Fibroblast of skin of right biceps (primary cell): ENCODE results near the gene DPP10.

Experiments used
- DNase-seq: peaks from one replicate; pipeline ENCODE4 v3.0.0-alpha.2; 2013

Gene DPP10

DNA sequence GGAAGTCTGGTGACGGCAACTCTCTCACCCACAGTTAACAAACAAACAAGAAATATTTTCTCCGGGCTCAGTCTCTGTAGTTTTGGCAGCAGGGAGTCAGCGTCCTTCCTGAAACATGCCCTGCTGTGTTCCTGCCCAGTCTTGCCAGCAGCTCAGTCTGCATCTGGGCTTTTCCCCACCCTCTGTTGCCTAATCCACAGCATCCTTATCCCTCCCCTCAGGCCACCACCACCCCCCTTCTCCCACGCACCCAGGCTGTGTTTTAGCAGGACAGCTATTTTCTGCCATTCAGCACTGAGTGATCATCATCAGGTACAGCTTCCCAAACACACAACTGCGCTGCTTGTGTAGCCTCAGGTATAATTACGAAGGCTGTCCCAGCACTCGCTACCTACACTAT, 168.2 kb downstream of the DPP10 start:
- DNase-seq = no peak

DNA sequence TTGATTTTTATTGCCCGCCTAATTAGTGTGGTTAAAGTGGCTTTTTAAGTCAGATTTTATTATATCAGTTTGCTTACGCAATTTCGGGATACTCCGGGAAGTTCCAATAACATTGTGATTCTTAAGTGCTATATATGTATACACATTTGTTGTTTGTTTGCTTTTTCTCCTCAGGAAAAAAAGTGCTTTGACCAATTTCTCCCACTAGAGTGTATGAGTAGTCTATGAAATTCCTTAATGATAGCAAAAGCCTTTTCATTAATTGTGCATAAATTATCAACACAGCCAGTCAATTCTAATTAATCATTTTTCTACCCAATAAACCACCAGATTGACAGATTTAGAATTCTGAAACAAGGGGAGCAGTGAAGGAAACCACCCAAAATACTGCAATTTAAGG, 172.2 kb downstream of the DPP10 start:
- DNase-seq = no peak

DNA sequence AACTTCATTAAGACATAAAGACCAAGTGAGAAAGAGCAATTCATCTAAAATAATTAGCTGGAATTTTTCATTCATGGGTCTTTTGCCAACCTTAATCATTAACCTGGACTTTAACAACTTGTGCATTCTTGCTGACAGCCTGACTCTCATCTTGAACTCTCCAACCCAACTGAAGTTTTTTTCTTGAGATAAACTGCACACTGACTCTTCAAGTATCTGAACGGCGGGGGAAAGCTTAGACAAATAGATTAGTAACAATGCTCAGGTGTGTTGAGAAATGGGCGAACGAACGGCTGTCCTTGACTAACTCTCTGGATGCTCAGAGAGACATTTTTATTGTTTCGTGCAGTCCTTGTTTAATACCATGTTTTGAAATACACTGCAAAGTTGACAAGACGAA, 186.0 kb downstream of the DPP10 start:
- DNase-seq = no peak

DNA sequence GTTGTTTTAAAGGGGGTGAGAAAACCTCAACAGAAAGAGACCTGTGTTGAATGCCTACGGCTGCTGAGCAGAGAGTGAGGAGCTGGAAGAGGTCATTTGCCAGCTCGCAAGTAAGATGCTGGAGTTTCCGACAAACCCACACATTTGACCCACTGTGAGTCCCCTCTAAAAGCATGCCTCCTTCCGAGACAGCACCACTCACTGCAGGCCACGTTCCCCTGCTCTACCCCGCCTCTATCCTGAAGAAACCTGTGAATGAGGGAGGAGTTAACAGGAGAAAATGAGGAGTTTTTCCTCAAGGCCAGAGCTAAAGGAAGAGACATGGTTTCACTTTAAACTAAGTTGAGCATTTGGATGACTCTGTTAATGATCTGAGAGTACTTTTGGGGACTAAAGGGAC, 188.7 kb downstream of the DPP10 start:
- DNase-seq = no peak

DNA sequence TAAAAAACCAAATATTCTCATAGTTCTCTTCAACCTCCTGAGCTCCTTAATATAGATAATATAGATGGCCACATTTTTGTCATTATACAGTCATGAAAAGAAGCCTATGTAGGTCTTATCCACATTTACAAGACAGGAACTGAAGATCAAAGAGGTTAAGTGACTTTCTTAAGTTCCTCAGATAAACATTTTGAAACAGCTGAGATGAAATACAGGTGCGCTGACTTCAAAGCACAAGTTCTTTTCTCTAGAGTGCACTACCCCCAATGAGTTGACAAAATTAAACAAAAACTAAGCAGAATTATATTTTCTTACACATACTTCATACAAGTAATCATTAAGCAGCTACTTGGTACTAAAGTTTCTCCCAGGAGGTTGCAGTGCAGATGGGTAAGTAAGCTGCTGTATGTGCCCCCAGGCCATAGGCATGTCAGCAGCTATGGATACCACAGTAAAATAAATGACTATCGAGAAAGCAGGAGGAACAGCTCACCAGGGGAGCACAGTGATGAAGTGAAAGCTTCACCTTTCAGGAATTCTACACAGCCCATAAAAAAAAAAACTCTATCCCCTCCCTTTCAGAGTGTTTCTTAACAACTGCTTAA, 199.8 kb downstream of the DPP10 start:
- DNase-seq = no peak

DNA sequence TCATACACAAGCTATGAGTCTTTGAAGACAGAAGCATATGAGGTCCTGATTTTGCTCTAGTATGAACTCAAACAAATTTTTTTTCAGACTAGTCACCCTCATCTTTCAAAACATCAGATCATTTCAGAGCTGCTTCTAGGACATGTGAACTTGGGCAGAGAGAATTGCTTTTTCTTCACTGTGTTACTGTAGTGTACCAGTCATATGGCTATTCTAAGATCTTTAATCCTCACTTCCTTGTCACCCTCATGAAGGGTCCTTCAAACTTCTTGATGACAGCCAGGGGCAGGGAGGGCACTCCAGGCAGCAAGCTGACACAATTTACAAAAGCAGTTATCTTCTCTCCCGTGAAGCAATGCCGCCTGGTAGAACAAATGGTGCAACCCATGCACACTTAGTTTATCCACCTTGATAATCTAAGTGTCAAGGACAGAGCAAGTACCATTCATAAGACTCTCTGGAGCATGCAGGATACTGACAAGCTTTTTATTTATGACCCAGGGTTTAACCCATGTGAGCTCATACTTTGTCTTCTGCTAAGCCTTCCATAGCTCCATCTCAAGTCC, 200.6 kb downstream of the DPP10 start:
- DNase-seq = no peak

DNA sequence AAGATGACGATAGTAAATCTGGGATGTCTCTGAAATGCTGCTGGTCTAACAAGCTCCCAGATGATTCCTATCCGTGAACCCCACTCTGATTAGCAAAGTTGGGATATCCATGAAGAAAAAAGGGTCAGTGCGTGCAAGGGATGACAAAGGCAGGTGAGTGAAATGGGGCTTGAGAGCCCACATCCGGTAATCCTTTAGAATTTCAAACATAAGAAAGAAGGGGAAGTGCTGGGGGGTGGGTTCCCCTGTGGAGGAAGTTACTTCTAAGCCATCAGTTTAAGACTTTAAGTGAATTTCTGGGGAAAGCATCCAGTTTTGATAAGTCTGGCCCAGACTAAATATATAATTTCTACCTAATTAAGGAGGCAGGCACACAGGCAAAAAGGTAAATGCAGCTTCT, 209.5 kb downstream of the DPP10 start:
- DNase-seq = no peak

DNA sequence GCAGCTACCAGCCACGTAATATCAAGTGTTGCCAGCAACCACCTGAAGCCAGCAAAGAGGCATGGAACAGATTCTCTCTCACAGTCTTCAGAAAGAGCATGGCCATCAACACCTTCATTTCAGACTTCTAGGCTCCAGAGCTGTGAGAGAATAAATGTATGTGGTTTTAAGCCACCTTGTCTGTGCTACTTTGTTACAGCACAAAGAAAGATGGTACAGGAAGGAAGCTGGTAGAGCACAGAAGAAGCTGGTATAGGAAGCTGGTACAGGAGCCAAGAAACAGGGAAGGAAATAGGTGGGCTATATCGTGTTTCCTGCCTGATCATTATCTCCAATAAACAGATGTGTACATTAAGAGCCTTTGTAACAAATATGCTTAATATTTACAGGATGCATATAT, 217.4 kb downstream of the DPP10 start:
- no peak for DNase-seq

DNA sequence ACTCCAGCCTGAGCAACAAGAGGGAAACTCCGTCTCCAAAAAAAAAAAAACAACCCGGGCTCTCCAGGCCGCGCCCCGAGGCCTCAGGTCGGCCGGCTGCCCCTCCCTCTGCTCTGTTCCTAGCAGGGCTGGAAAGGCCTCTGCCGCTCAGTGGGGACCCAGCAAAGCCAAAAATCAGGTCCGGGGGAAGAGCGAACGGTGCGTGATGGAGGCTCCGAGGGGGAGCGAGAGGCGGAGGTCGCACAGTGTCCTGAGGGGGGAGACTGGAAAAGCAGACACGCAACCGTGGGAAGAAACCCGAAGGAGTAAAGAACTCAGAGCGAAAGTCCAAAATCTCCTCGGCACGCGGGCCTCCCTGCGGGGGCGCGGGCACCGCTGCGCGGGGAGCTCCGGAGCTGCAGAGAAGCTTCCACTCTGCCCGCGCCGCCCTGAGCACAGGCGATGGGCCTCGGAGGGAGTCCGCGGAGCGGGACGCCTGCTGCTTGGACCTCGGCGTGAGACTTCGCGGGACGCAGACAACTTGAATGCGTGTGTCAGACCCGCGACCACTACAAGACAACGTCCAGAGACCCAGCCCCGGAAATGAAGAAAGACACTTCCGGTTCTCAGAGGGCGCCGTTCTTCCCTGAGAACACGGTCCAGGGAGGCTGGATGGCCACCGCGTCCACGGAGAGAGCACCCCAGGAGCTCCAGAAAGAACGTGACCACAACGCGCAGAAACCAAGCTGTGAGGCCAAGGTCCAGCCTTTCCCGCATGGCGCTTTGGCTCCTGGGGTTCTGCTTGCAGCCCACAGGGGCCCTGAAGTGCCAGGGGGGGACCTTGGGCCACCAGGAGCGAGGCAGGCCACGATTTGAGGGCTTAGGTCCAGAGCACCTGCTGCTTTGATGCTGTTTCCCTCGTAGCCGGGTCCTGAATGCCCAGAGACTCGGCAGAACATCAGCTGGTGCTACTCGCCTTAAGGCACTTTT, 219.8 kb downstream of the DPP10 start:
- peak; percentile 2 for DNase-seq

DNA sequence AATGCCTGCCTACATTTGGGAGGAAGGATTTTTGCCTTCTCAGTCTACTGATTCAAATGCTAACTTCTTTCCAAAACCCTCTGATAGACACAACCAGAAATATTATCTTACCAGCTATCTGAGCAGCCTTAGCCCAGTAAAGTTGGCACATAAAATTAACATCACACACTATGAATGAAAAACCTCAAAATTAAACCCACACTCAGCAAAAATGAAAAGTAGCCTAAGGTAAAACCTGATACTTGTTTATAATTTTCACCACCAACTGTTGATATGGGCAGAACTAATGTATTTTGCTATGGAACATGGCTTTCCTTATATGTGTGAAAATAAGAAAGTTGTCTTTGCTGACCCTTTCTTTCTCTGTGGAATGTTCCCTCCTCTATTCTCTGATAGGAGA, 226.0 kb downstream of the DPP10 start:
- no peak for DNase-seq

DNA sequence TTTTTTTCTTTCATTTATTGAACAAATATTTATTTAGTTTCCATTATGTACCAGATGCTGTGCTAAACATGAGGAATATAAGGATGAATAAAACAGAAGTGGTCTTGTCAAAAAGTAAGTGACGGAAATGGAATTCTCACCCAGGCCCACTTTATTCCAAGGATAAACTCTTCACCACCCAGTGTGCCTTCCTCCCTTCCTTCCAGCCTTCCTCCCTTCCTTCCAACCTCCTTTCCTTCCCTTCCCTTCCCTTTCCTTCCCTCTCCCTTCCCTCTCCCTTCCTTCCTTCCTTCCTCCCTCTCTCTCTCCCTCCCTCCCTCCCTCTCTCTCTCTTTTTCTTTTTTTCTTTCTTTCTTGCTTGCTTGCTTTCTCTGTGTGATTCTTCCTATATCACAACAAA, 240.8 kb downstream of the DPP10 start:
- DNase-seq = no peak

DNA sequence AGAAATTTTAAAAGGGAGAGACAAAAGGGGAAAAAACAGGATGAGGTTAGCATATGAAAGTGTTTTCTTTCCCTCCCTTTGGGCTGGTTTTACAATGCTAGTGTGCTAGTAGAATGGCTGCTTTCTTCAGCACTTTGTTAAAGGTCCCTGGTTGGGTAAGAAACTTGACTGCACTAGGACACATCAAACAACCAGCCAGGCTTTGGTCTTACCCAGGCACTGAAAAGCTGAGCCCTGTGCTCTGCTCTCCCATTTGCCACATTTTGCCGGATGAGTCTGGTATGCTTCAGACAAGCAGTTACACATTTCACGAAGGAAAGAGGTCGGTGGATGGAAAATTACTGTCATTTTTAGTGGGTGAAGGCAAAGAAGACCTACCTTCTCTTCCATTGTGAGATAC, 242.0 kb downstream of the DPP10 start:
- no peak for DNase-seq

DNA sequence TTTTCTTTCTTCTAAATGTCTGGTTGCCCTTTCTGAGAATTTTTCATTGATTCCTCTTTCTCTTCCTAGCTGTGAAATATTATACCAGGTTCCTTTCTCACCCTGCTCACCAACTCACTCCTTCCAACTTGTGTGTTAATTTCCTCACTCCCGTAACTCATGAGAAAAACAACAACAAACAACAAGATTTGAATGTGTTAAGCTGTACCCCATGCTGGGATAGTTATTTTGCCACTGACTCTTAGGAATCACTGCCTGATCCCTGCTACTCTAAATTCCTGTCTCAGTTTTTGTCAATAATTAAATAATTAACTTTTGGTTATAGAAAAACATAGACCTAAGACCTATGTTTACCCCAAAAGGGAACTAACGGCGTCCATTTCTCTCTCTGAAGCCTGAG, 242.7 kb downstream of the DPP10 start:
- DNase-seq = no peak

DNA sequence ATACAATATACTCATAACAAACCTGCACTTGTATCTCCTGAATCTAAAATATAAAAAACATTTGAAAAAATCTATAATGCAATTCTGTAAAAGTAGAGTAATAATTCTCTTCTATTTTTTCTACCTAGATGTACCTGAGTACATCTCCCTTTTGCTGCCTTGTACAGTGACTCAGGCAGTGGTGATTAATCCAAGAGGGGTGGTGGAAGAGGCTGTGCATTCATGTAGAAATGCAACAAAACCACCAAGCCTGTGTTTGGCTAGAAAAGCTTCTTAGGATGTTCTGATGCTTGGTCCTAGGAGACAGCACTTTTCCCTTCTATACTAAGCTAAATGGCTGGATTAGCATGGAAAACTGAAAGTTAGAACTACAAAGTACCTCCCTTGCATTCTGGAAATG, 245.8 kb downstream of the DPP10 start:
- no peak for DNase-seq

DNA sequence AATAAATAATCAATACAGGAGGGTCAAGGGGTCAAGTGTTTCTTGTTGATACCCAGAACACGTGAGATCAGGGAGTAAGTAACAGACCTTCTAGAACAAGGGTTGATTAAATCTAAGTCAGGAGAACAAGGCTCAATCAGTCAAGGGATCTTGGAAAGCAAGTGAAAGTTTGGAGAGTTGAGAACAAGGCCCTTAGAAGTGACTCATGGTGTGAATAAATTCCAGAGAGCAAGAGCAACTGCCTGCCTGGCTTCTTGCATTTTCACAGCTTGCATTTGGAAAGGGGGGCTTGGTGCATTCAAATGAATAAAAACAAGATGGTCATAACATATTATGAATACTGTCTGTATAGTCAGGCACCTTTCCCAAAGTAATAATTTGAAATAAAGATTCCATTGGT, 256.1 kb downstream of the DPP10 start:
- DNase-seq = no peak

DNA sequence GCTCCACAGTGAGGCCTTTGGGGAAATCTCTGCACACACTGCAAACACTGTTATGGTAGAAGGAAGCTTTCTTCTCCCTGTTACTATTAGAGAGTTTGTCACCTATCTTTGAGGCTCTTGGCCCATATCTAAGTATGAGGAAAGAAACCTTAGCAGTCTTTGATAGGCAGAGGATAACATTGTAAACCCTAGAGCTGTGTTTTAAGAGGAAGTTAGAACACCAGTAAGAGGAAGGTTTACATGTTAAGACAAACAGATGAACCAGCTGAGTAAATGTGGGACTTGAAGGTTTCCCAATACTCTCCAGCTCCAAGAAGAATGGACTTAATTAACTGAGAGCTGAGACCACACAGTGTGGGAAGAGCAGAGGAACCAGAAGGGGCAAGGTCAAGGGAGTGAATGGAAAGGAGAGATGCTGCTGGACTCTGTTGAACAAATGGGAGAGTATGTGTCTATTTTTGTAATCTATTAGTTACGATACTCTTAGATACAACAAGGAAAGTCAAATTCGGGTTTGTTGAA, 257.0 kb downstream of the DPP10 start:
- DNase-seq = no peak

DNA sequence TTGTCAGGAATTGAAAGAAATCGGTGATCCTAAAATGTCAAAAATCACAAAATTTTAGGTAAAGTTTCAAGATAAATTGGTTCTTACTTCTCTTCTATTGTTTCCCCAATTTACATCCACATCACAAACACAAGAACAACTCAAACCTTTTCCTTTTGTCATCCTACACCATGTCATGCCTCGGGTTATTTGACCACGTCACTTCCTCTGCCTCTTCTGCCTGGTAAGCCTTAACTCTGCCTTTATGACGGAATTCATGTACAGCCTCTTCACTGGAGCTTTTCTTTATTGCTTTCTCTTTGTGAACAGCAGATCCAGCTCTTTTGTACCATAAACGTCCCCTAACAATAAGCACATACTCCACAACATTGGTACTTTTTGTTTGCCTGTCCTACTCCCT, 258.0 kb downstream of the DPP10 start:
- no peak for DNase-seq

DNA sequence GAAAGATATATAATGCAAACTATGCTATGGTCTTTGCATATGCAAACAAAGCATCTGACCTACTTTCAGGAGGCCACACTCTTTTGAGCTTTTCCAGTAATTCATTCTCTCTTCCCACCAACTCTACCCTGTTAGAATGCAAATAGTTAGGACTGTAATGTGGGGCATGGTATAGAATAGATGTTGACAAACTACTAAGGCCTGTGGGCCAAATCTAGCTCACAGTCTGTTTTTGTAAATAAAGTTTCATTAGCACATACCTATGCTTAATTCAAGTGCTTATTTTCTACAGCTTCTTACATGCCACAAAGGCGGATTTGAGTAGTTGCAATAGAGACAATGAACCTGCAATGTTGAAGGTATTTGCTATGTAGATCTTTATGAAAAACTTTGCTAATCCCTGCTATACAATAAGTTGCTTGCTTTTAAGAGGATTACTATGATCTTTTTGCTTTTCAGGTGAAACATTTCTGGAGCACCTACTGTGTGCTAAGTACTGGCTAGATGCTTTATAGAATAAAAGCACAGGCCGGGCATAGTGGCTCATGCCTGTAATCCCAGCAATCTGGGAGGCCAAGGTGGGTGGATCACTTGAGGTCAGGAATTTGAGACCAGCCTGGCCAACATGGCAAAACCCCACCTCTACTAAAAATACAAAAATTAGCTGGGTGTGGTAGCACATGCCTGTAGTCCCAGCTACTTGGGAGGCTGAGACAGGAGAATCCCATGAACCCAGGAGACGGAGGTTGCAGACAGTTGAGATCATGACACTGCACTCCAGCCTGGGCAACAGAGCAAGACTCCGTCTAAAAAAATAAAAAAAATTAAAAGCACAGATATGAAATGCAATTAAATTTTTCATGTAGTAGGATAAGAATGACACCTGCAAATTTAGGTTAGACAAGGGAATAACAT, 267.8 kb downstream of the DPP10 start:
- DNase-seq = no peak

DNA sequence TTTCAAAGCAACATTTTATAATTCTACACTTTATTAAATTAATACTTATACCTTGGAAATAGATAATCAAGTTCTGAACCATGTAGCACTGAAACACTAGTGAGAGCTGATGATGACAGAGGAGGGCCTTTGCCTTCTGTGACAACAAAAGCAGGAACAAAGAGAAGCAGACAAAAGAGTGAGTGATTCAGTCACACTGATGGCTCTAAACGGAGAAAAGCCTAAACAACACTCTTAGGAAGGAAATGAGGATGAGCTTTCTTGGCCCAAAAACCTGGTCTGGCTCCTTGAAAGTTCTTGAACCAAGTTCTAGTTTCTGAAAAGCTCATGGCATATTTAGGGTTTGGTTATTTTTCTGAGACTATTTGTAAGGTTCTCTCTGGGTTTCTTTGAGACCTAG, 271.9 kb downstream of the DPP10 start:
- no peak for DNase-seq

DNA sequence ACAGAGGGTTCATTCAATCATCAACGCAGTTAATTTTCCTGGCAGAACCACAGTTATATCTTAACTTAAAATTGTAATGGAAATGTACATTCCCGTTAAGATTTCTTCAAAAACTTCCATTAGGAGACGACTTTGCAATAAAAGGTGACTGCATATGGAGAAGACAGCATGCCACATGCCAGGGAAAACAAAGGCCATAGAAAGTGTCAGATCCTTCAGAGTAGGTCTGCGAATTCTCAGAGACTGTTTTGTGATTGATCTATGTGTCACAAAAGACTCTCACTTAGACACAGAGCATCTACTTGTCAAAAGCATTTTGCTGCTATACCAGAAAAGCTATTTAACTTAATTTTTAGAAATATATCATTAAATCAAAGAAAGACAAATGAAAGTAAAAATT, 274.6 kb downstream of the DPP10 start:
- no peak for DNase-seq

DNA sequence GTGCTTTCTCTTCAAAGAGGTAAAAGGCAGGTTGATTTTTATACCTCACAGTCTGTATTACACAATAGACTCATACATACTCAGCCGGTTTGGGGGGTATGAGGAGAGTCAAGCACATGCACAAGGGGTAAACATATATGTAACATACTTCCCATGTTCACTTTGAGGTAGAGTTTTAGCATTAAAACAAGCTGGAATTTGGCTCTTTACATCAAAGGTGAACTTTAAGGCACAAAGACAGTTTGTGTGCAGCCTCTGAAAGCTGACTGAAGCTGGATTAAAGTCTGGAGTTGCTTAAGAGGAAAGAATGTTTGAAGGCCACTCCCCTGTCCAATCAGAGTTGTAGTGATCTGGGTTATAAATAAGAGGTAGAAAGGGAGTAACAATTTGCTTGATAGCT, 282.0 kb downstream of the DPP10 start:
- no peak for DNase-seq

DNA sequence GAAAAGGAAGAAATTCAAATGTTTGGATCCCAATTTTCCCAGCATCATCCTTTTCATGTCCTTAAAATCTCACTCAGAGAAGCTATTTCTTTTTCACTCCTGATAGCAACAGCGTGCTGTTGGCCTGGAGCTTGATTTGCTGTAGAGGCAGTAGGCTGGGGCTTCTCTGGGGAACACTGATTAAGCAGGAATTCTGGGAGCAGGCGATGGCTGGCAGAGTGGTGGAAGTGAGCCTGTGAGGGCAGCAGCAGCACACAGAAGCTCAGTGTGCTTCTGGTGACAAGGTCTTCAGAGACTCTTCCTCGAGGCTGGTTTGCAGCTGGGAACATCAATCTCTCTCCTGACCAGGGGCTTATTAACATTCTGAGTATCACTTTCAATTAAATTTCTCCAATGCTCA, 284.6 kb downstream of the DPP10 start:
- no peak for DNase-seq

DNA sequence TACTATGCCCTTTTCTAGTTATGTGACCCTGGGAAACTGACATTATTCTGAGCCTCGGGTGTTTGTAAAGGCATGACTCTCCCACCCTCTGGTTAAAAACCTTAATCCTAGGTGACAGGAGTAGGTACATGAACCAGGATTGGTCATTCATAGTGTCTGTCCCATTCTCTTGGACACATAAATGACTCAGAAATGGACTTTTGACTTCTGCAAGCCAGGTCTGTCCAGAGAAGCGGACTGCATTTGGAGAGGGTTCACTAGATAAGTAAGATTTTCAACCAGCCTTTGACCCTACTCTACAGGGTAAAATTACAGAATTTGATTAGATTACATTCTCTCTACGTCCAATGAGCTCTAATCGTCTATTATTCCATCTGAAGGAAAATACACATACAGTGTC, 285.9 kb downstream of the DPP10 start:
- DNase-seq = no peak
